Skin of body (tissue), 2 donors: ENCODE measurements around the gene TRPM2. TPM values are rescaled to one million over a fixed set of nuclear protein-coding genes. Genes with fewer than 3 reads are reported as not detected.
"Not testable (repeated sequence)": the region's sequence is repeated elsewhere in the genome, so short reads cannot be mapped to it uniquely, and the experiment has no call there.

ENCODE experiments used
- DNase-seq: peaks from one replicate; lab custom pipeline; 2025; lab: John Stamatoyannopoulos, UW
- total RNA-seq: library from RNA; depleted of rRNA; stranded (reverse); fragments of >200 nt; gene quantifications from one replicate; pipeline ENCODE4 v1.2.3, GENCODE V29; 2014

TRPM2 gene
- total RNA-seq, 1 donor from 2014 or later, result 1.8 TPM

- no peak for DNase-seq
These were observed 106.5 kb downstream of the TRPM2 start for GRCh38 chr21:44459712-44460440.

- no peak for DNase-seq
These were observed 107.0 kb downstream of the TRPM2 start for GRCh38 chr21:44460441-44460755.

GRCh38 chr21:44461005-44461404 is 107.6 kb downstream of the TRPM2 start:
- DNase-seq, result no peak

- no peak for DNase-seq
These were observed 108.1 kb downstream of the TRPM2 start for GRCh38 chr21:44461464-44462001.

- no peak for DNase-seq
These were observed 108.8 kb downstream of the TRPM2 start for GRCh38 chr21:44462086-44462833.

- no peak for DNase-seq
These were observed 109.4 kb downstream of the TRPM2 start for GRCh38 chr21:44462834-44463200.

- DNase-seq, result no peak
These were observed 110.3 kb downstream of the TRPM2 start for GRCh38 chr21:44463724-44464123.

- no peak for DNase-seq
These were observed 110.9 kb downstream of the TRPM2 start for GRCh38 chr21:44464351-44464750.

GRCh38 chr21:44466351-44466954 is 113.0 kb downstream of the TRPM2 start:
- no peak for DNase-seq

GRCh38 chr21:44466996-44467858 is 113.8 kb downstream of the TRPM2 start:
- no peak for DNase-seq

GRCh38 chr21:44467859-44468195 is 114.4 kb downstream of the TRPM2 start:
- no peak for DNase-seq

GRCh38 chr21:44471341-44471740 is 117.9 kb downstream of the TRPM2 start:
- DNase-seq, result no peak

- peak; percentile 16 for DNase-seq
These were observed 118.6 kb downstream of the TRPM2 start for GRCh38 chr21:44471996-44472395.

- no peak for DNase-seq
These were observed 120.6 kb downstream of the TRPM2 start for GRCh38 chr21:44473915-44474555.

GRCh38 chr21:44475266-44475845 is 121.9 kb downstream of the TRPM2 start:
- DNase-seq, result no peak

- no peak for DNase-seq
These were observed 123.7 kb downstream of the TRPM2 start for GRCh38 chr21:44477131-44477530.

- DNase-seq, result no peak
These were observed 124.3 kb downstream of the TRPM2 start for GRCh38 chr21:44477712-44478111.

- DNase-seq, result no peak
These were observed 124.8 kb downstream of the TRPM2 start for GRCh38 chr21:44478124-44478800.

- no peak for DNase-seq
These were observed 125.4 kb downstream of the TRPM2 start for GRCh38 chr21:44478801-44479167.

- not testable (repeated sequence) for DNase-seq
These were observed 126.3 kb downstream of the TRPM2 start for GRCh38 chr21:44479556-44480199.
